ENCODE results near the gene PDCD4. TPM values are rescaled to one million over a fixed set of nuclear protein-coding genes. Genes with fewer than 3 reads are reported as not detected.

The PDCD4 gene
- total and polyA plus RNA-seq, 2 of the 4 experiments (the other 2 are of a cell fraction): 10.9 to 49.7 TPM

DNA sequence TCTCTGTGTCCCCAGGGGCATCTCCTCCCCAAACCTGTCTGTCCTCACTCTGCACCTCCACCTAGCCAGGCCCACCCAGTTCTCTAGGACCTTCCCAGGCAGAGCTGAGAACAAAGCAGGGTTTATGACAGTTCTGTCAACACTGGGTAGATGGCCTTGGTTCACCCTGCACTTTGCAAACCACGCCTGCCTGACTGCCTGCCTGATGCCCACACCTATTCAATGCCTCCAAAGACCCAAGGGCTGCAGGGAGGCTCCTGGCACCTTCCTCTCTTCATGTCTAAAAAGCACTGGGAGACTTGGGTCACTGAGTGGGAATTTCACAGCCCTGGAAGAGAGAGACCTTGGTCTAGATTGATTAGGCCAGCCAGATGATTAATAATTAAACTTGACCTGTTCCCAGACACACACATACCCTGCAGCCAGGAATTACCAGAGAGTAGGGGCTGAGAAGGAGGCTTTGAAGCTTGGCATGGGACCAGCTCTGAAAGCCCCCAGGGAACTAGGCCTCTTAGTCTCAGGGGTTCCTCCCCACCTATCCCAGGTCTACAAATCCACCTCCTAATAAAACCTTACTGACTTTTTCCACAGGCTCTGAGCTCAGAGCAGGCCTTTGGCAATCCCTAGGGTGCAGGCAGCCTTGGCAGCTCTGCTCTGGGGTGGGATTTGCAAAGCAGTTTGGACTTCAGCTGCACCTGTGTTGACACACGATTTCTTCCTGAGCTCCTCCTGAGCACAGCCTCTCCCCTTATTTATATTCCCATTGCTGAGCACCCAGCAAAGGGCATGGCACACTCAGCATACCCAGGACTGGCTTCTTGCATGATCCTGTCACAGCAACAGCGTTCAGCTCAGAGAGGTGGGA lies 25.7 kb upstream of the PDCD4 start:
- POLR2A ChIA-PET (ENCODE audit: unreplicated experiment): no interaction called here
- Histone ChIP-seq H3K27ac (ENCODE audit: insufficient read depth, low read length) (no peak overlapping the region), H3K9me1 (ENCODE audit: insufficient read depth, low read length) (no peaks in the 10 kb centered on the region), H4K20me1 (ENCODE audit: insufficient read depth, low read length) (no peaks in the 10 kb centered on the region), H3K4me3 (ENCODE audit: insufficient read depth, low read depth, low read length) (no peak overlapping the region), H2BK120ac (ENCODE audit: low read depth, low read length) (no peak overlapping the region), H3K27me3 (ENCODE audit: control insufficient read depth, insufficient read depth, low read length) (peaks cover 24% of the 10 kb centered on the region), H3K56ac (ENCODE audit: extremely low read depth, insufficient read depth, low read length) (no peak overlapping the region), H2BK20ac (ENCODE audit: low read depth, low read length) (no peak overlapping the region), H2BK15ac (ENCODE audit: low read depth, low read length) (no peak overlapping the region), H2AK5ac (ENCODE audit: low read depth, low read length) (no peak overlapping the region), H2BK5ac (ENCODE audit: low read depth, low read length, poor library complexity, severe bottlenecking) (no peak overlapping the region), H3K9ac (ENCODE audit: low read depth, low read length) (no peak overlapping the region), H3K18ac (ENCODE audit: low read depth, low read length) (no peak overlapping the region), H3K4me2 (ENCODE audit: low read depth, low read length) (no peak overlapping the region), H2AK9ac (replicated peaks; ENCODE audit: low read depth, low read length, poor library complexity) (no peak overlapping the region), H3K14ac (replicated peaks; ENCODE audit: low read depth, low read length) (no peak overlapping the region), H3K36me3 (ENCODE audit: control insufficient read depth, insufficient read depth, low read length) (no peaks in the 10 kb centered on the region), H4K91ac (ENCODE audit: insufficient read depth, low read depth, low read length) (no peak overlapping the region), H3K4me1 (ENCODE audit: control insufficient read depth, insufficient read depth, low read length) (no peaks in the 10 kb centered on the region), H3K9me3 (ENCODE audit: control insufficient read depth, insufficient read depth, low read length) (no peaks in the 10 kb centered on the region), H3K23ac (ENCODE audit: low read depth, low read length) (no peak overlapping the region), H4K5ac (ENCODE audit: low read depth, low read length) (no peak overlapping the region), H3K4ac (ENCODE audit: low read depth, low read length) (no peak overlapping the region), H4K8ac (ENCODE audit: low read depth in 2 of 2, low read length in 2 of 2) (no peak overlapping the region), H3K79me1 (ENCODE audit: low read depth in 1 of 2, low read length in 2 of 2) (no peaks in the 10 kb centered on the region), H2AFZ (replicated peaks; ENCODE audit: low read length, poor library complexity) (peak overlapping the region; percentile 8)
- in situ Hi-C loops (cut with MboI; ENCODE audit: low sequenced_read_pairs): no loop called here
- intact Hi-C loops (cut with micrococcal nuclease): no loop called here
- CTCF ChIA-PET: interaction anchor here (0.8 kb wide), 1 partner anchor 71 kb away, joined by 3 read pairs; no protein-coding TSS in a partner anchor
- no peak for ATAC-seq (ENCODE audit: low read depth)
- no TSS peak for BruUV-seq (replicated peaks)
- dilution Hi-C loops (cut with HindIII; ENCODE audit: low sequenced_read_pairs, unreplicated experiment): no loop called here
- no peak for DNase-seq
- 68% methylated on average over 2 of the region's 3 CpGs; no CpG with 5 or more reads in 1 of the 2 experiments for whole genome bisulfite sequencing, 2 experiments (ENCODE audit: extremely low coverage in 2 of 2, insufficient read length in 1 of 2)
- TF ChIP-seq RCOR1 (IDR thresholded peaks at IDR 0.05; ENCODE audit: insufficient replicate concordance, low read length): no peak
- TF ChIP-seq SMC3 (IDR thresholded peaks at IDR 0.05; ENCODE audit: low read depth, low read length): no peak
- no peak for TF ChIP-seq RFX5 (IDR thresholded peaks at IDR 0.05; ENCODE audit: low read depth, low read length)
- no peak for TF ChIP-seq NFE2L2 (IDR thresholded peaks at IDR 0.05; ENCODE audit: low read depth, low read length)
- TF ChIP-seq FOS (IDR thresholded peaks at IDR 0.05; ENCODE audit: low read depth, low read length): no peak
- TF ChIP-seq MXI1 (IDR thresholded peaks at IDR 0.05; ENCODE audit: borderline replicate concordance, low read depth, low read length): no peak
- no peak for TF ChIP-seq MAFK (IDR thresholded peaks at IDR 0.05; ENCODE audit: low read depth, low read length)
- TF ChIP-seq BHLHE40 (IDR thresholded peaks at IDR 0.05; ENCODE audit: low read depth, low read length): no peak
- no peak for TF ChIP-seq RAD21 (IDR thresholded peaks at IDR 0.05; ENCODE audit: low read length)
- TF ChIP-seq POLR2A (IDR thresholded peaks at IDR 0.05; ENCODE audit: low read depth, low read length): no peak
- TF ChIP-seq, protein P1, sequence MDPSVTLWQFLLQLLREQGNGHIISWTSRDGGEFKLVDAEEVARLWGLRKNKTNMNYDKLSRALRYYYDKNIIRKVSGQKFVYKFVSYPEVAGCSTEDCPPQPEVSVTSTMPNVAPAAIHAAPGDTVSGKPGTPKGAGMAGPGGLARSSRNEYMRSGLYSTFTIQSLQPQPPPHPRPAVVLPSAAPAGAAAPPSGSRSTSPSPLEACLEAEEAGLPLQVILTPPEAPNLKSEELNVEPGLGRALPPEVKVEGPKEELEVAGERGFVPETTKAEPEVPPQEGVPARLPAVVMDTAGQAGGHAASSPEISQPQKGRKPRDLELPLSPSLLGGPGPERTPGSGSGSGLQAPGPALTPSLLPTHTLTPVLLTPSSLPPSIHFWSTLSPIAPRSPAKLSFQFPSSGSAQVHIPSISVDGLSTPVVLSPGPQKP (IDR thresholded peaks at IDR 0.05; ENCODE audit: borderline replicate concordance, low read depth, low read length): no peak
- TF ChIP-seq CEBPB (IDR thresholded peaks at IDR 0.05; ENCODE audit: low read depth, low read length): no peak
- TF ChIP-seq USF2 (IDR thresholded peaks at IDR 0.05; ENCODE audit: low read depth, low read length): no peak
- TF ChIP-seq CTCF (conservative IDR thresholded peaks at IDR 0.05; ENCODE audit: low read depth, low read length): no peak
- no peak for TF ChIP-seq MAZ (IDR thresholded peaks at IDR 0.05; ENCODE audit: borderline replicate concordance, low read depth, low read length)

Data from IMR-90 (cell line).